Measurements from ENCODE around the gene ZFAND2B.

The ZFAND2B gene, protein sequence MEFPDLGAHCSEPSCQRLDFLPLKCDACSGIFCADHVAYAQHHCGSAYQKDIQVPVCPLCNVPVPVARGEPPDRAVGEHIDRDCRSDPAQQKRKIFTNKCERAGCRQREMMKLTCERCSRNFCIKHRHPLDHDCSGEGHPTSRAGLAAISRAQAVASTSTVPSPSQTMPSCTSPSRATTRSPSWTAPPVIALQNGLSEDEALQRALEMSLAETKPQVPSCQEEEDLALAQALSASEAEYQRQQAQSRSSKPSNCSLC

DNA sequence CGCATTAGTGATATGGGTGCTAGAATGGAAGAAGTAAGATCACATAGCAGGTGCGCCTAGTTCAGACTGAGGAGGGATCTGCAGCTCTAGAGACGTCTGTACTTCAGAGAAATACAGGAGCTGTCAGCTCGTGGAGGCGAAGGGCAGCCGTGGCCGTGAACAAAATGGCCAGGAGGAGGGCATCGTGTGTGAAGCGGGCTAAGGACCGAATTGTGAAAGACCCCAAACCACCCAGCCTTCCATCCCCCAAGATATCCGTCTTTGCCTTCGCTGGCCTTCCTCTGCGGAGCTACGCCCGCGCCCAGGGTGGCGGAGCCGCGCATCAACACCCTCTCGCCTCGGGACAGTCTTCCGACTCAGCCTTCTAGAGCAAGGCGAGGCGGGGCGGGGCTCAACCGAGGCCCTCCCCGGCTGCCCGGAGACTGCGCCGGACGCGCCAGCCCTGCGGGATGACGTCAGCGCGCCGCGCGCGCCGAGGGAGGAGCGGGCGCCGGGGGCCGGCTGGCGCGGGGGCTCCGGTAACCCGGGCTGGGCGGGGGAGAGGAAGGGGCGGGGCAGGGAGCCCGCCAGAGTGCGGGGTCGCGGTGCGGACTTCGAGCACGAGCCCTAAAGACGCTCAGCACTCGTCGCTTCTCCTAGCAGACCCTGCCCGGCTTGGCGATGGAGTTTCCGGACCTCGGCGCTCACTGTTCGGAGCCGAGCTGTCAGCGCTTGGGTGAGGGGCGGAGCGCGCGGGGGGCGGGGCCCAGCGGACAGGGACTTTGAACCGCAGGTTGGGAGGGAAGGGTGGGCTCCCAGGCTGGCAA, at the start of gene ZFAND2B:
Gene ZFAND2B, plus strand, starts transcription at position 455 of the 806 bp plus-strand sequence. Its CDS starts 206 bp downstream, at position 661.
- peak; percentile 77 for DNase-seq

DNA sequence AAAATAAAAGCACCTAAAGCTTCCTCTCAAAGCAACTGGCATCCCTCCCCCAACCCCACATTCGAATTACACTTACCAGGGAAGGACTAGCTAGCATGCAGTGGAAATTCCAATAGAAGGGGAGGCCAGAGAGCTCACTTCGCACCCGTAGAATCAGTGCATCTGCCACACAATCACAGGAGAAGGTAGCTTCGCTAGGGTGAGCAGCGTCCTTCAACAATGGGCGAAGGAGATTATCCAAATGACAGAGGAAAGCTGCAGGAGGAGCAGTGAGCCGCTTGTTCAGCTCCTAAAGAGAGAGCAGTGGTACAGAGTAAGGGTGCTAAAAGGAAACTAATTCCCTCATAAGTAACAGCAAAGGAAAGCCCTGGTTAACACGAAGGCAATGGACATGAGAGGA, 49.2 kb upstream of the ZFAND2B start:
- no peak for DNase-seq

DNA sequence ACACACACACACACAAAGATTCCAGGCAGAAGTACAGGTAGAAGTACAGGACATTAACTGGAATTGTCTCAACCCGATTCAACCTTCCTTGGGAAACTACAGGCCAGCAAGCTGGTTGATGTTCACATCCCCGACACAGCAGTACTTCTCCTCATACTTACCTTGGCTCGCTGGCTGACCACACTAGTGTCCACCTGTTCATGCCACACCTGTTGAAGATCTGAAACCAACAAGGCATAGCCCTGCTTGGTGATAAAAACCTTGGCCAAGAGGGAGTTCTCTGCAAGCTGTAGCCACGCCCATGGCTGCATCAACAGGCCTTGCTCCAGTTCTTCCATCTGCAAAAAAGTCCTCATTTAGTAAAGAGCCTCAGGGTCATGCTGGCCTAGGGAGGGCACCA, 48.6 kb upstream of the ZFAND2B start:
- no peak for DNase-seq

DNA sequence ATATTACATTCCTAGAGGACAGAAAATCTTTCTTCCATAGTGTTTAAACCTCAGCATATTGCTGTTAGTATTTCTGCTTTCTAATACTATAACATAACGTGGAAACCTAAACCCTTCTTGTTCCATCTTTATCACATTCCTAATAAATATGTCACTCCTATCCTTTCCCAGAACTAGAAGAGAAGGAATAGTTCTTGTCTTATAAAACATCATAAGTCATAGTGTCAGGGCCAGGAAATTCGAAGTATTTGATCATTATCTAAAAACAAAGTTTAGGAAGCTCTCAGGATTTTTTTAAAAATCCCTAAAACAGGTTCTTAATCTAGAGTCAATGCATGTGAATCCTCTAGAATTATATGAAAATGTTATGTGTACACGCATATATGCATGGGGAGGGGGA, 48.0 kb upstream of the ZFAND2B start:
- no peak for DNase-seq

DNA sequence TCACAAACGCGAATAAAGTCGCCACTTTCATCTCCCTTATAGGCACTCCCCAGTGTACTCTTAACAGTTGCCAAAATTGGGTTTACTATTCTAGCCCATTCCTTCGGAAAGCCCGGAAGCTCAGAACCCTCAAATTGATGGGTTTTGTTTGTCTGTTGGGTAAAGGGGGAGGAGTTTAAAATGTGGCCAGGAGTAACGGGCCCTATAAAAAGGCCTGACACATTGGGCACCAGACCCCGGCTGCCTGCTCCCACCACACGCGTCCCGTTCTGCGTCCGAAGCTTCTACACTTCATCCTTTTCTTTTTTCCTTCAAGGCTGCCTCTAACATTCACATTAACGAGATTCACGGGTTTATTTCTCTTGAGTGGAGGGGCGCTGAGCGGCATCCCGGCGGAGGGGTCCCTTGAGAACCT, 46.8 kb upstream of the ZFAND2B start:
- DNase-seq = no peak

DNA sequence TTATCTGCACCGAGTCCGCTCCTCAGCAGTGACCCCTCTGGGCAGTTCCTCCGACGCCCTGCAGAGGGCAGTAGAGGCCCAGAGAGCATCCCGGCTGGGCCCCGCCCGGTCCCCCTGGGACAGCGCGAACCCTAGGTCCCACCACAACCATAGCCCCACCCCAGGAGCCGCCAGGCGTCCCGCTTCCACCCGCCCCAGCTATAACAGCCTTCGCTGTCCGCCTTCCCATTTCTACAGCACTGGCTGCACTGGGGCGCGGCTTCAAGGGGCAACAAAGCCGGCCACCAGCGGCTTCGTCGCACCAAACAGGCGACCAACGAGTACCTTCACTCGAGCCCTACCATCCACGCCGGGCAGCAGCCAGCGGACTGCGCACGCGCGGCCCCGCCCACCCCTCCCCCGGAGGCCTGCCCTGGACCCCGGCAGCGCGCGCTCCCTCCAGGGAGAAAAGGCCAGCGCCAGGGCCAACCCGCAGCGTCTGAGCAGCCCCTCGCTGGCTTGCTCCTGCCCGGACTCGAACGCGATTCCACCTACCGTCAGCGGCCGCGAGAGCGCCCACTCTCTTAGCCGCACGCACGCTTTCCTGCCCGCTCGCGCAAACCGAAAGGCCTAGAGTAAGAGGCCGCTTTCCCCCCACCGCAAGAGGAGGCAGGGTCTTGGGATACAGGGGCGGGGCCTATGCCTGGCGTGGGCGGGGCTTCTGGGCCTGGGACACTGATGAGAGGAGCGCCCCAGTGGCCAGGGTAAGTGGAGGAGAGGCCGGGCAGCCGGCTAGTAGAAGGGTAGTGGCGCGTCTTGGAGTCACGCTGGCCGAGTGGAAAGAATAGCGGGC, 46.2 kb upstream of the ZFAND2B start, which contains the start of gene NHEJ1:
Gene NHEJ1, minus strand, starts transcription at position 630 of the 832 bp plus-strand sequence. CDS start 2,453 bp downstream, outside the sequence.
- peak; percentile 82 for DNase-seq

DNA sequence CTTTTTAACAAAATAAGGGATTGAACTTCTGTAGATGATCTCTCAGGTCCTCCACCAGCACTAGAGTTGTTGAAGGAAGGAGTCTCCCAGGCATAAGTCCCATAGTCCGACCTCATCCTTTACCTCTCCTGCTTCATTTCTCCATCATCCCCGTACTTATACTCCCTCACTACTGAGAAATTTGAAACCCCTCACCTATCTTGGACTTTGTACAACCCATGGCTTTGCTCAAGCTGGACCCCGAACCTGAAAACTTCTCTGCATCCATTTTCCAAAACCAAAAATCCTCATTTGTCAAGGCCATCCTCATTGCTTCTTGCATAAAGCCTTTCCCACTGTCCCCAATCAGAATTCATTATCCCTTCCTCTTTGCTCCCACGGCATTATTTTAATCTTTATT, 45.5 kb upstream of the ZFAND2B start:
- DNase-seq = no peak

DNA sequence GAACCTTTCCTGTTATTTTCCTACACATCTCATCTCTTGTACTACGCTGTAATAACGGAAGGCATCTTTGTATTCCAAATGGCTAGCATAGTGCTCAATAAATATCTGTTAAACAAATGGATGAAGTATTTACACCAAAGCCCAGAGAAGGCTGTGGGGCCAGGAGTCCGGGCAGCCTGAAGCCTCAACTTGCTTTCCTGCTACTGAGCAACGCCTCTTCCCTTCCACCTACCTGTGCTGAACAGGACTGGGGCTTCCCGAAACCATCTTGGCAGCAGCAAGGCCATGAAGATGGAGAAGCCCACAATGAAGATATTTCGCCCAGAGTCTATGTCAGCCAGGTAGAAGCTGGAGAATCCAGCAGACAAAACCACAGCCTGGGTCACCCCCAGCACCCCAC, 43.4 kb upstream of the ZFAND2B start:
- DNase-seq = no peak

DNA sequence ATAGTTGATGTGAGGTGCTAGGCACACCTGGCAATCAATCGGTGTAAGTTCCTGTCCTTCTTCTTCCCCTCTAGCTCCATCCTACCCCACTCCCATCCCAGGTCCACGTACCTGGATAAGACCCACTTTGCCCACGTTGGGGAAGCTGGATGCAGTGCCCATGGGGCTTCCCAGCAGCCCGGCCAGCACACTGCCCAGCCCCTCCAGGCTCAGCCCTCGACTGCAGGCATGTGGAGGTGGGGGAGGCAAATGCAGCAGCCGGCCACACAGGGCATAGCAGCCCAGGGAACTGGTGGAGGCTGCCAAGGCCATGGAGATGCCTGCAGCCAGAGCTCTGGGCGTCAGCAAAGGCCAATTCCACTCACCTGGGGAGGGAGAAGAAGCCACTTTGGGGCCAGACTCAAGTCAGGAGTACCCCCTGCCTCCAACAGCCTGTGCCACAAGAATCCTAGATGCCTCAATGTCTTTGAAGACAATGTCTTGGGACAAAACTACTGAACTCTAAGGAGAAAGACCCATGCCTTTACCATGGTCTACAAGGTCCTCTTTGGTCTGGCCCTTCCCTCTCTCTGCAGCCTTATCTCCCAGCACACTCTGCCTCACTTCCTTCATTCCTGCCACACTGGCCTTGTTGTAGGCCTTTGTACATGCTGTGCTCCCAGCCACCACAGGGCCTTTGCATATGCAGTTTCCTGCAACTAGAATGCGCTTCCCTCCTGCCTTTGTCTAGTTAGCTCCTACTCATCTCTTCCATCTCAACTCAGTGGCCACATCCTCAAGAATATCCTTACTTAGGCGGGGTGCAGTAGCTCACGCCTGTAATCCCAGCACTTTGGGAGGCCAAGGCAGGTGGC, 41.3 kb upstream of the ZFAND2B start:
- no peak for DNase-seq

DNA sequence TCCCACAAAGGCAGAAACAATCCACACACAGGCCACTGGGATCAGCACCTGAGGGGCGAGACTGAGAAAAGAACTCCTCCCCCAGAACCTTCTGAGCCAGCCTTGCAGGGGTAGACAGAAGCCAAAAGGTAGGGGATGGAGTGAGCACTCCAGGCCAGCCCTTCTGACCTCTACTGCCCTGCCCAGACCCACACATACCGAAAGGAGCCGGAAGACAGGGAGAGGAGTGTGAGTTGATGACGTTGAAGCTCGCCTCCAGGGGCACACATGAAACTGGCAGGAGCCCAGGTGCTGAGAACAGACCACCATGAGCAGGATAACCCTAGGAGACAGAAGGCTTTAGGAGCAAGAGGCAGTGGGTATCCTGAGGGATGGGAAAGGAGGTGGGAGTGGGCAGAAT, 38.6 kb upstream of the ZFAND2B start:
- no peak for DNase-seq

DNA sequence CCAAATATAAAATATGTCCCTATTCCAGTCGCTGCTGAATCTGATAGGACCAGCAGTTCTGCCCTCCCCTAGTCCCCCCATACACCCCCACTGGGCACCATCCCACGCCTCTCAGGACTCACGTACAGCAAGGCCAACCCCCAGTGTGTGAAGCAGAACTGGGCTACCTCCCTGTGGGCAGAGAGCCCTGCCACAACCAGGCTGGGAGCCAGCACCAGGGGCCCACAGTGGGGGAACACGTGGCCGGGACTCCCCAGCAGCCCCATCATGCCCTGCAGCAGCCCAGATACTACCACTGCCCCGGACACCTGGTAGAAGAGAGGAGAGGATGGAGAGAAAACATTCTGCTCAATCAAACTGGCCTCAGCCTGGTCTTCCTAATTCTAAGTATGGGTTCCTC, 38.1 kb upstream of the ZFAND2B start:
- no peak for DNase-seq

DNA sequence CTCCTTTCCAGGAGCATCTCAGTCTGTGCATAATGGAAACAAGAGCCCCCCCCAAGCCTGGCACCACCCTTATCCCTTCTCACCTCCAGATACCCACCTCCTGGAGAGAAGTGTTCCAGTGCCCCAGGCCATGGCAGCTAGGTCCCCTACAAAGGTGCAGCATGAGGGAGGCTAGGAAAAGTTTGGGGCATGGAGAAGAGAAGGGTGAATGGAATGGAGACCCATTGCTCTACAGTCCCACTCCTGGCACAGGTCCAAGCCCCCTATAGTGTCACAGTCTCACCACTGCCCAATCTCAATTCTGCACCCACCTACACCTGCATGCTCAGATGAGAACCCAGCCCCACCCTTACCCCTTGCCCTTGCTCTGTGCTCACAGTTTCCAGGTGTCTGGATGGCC, 37.6 kb upstream of the ZFAND2B start:
- DNase-seq = no peak

DNA sequence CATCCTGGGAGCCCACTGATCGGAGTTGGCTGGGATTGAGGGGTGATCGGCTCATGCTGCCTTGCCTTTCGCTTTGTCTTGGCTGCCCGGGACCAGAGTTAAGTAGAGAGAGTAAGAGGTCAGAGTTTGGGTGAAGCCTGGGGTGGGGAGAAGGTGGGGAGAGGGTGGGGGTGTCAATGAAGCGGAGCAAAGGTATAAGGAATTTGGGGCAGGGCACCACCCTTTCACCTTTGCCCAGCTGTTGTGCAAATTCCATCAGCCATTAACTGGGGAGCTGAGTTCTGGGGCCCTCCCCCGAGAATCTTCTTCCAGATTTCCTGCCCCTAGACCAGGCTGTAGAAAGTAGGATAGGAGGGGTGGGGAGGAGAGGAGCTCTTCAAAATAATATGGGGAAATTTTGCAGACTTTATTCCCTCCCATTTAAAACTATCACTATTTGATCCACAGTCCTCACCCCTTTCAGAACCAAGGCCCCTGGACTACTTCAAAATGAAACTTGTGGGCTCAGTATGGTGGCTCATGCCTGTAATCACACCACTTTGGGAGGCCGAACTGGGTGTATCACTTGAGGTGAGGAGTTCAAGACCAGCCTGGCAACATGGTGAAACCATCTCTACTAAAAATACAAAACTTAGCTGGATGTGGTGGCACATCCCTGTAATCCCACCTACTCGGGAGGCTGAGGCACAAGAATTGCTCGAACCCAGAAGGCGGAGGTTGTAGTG, 36.5 kb upstream of the ZFAND2B start, which contains the start of gene SLC23A3:
Gene SLC23A3, minus strand, starts transcription at position 100 of the 725 bp plus-strand sequence. Its CDS starts 45 bp downstream, at position 55.
- no peak for DNase-seq

DNA sequence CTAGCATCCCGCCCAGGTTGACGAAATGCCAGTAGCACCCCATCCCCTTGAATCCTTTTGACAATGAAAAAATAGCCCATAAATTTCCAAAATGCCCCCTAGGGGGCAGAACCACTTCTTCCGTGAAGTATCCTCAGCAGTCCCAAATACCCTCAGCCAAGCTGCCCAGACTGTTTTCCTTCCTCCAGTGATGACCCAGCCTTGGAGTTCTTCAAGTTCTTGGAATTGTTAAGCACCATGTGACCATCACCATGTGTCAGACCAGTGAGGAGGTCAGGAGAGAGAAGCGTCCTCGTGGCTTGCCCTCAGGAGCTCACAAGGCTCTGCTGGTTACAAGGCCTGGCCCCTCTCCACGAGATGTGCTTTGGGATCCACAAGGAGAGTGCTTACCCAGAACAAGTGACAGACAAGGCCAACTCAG, 35.3 kb upstream of the ZFAND2B start:
- DNase-seq = peak; percentile 14

DNA sequence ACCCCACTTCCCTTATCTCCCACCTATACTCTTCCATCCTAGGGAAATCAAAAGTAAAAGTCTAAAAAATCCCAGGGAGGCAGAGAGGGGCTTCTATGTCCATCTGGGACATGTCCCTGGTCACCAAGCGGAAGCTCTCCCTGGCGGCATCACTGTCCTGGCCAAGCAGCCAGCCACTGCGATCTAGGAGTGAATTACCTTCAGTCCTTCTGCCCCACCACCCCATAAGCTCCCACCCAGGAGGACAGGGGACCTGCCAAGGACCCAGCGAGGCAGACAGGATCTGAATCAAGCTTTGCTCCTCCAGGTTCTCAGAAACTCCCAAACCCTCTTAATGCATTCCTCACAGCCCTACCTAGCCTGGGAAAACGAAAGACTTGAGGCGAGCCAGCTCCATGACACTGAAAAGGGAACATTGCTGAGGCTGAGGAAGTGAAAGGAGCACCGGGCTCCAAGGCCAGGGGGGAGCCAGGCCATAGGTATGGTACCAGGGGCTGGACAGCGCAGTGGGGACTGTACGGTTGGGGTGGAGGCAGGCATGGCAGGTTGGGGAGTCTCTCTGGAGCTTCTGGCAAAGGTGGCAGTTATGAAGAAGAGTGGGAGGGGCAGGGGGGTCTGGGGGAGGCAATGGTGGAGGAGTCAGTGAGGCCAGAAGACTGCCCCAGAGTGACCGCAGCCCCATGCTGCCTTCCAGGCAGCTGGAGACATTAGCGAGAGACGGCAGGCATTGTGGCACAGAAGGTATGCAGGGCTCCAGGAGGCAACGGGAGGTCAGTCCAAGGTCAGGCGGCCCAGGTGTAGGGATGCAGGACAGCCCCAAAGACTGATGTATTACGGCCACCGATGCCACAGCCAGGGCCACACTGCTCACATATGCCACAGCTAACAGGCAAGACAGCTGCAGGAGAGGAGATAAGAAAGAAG, 34.1 kb upstream of the ZFAND2B start:
- DNase-seq = no peak

DNA sequence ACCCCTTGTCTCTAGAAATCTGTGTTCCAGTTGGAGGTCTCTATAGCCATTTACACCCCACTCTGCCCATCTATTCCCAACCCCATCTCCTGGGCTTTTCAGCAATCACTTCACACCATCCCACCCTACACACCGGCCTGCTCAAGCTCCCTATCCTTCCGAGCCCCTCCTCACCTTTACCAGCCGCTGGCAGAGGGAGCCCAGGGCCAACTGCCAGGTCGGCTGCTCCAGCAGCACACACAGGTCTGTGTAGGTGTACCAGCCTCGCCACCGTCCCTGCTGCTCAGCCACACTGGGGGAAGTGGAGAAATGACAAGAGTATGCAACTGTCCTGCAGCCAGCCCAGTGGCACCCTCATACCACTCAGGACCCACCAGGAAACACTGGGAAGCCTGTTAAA, 33.4 kb upstream of the ZFAND2B start:
- no peak for DNase-seq

DNA sequence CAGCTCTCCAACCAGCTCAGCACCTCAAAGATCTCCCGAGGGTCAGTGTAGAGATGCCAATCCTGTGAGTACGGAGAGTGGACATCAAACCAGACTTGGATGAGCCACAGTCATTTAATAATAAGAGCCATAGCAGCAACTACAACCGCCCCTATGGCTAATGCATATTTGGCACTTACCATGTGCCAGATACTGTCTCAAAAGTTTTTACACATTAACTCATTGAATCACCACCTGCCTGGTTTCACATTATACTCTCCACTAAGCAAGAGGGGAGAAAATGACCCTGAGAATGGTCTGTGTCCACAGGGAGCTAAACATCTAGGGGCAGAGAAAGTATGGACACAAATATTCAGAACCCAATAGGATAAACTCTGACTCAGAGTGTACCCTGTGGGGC, 32.4 kb upstream of the ZFAND2B start:
- no peak for DNase-seq

DNA sequence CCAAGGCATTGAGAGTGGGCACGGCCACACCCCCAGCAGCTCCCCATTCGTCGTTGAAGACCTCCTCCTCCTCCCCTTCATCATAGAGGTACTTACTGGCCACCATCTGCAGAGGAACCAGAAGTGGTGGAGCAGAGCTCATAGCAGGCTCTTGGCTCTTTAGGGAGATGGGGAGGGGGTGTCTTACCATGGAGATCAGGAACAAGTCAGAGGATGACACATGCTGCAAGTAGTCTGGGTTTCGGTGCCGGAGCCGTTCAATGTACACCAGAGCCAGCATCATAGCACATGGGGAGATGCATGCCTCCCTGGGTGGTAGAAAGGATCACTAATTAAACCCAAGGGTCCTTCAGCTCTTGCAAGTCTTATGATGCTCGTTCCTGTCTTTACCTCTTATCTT, 31.8 kb upstream of the ZFAND2B start:
- no peak for DNase-seq

DNA sequence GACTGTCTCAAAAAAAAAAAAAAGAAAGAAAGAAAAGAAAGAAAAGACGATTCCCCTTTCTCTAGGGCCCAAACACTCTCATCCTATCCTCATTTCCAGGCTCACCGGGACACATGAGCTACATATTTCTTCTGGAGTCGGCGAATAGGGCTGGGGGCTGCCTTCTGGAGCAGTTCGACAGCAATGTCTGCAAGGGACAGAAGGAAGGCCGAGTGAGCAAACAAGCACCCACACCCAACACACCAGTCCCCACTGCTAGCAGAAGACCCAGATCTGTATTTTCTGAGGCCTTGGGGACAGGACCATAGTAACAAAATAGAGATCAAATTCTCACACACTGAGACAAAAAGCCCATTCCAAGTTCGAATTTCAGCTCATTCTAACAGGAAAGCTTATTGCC, 31.1 kb upstream of the ZFAND2B start:
- no peak for DNase-seq
